GM18517 (cell line): ENCODE data around the gene AHNAK.

Experiments
- ATAC-seq: cut with Tn5 transposase; IDR thresholded peaks from one replicate; pipeline ENCODE4 v1.9.1; 2021; ENCODE audit warnings: mild to moderate bottlenecking, moderate library complexity; ENCODE audit not compliant: unreplicated experiment

Gene AHNAK

GRCh38 chr11:62538470-62539237 is 8.0 kb downstream of the AHNAK start:
- no peak for ATAC-seq

- no peak for ATAC-seq
Observed at GRCh38 chr11:62536301-62536957, 10.2 kb downstream of the AHNAK start.

- ATAC-seq, result no peak
Observed at GRCh38 chr11:62535802-62536201, 10.8 kb downstream of the AHNAK start.

DNA sequence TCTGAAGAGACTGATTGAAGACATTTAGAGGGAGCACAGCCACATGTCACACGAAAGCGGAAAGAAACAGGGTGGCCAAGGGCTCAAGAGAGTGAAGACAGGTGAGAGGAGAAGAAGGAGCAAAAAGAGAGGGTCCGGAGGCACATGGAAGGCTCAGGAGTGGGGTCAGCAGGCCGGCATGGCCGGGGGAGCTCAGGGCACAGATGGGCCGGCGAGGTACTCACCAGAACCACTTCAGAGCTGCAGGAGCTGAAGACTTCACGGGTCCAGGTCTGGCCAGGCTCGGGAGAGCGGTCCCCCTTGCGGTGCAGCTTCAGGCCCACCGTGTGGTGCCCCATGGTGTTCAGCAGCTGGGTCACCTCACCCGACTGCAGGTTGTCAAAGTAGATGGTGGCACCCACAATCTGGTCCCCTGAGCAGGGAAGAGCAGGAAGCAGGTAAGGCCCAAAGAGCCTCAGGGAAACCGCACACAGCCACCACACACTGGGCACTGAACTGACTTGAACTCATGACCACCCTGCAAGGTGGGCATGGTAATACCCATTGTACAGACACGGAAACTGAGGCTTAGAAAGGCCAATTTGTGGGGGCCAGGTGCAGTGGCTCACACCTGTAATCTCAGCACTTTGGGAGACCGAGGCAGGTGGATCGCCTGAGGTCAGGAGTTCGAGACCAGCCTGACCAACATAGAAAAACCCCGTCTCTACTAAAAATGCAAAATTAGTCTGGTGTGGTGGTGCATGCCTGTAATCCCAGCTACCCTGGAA is 11.6 kb downstream of the AHNAK start:
- ATAC-seq, result no peak

GRCh38 chr11:62532096-62532495 is 14.5 kb downstream of the AHNAK start:
- ATAC-seq, result no peak

GRCh38 chr11:62516736-62517371 is 29.8 kb downstream of the AHNAK start:
- ATAC-seq, result no peak

DNA sequence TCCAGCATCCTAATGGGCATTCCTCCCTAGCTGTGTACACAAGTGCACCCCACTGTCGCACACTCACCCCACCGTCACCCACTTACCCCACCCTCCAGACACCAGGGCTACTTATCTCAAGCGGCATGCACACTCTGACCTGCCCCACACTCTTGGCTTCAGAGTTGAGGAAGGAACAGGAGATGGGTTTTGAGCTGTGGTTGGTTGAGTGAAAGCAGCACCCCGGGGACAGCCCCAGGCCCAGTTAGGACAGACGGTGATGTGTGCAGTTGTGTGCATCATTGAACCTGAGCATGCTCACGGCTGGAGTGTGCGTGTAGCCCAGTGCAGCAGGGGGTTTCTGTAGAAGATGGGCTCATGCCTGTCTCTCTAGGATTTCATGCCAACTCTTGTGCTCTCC is 32.5 kb downstream of the AHNAK start:
- no peak for ATAC-seq

DNA sequence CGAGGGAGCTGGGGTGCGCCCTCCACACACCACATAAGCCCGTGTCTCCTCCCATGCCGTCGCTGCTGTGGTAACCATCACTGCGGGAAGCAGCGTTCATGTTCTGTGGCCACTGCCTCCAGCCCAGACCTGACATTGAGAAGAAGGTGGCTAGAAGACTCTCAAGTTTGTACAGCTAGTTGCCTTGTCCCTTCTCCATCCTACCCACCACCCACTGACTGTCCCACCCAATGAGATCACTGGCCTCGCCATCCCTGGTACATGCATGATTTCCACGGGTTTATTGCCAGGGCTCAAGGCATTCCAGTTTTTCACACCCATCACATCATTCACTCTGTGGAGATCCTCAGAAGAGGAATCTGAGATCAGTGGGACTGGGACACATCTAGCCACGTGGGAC is 33.0 kb downstream of the AHNAK start:
- no peak for ATAC-seq

DNA sequence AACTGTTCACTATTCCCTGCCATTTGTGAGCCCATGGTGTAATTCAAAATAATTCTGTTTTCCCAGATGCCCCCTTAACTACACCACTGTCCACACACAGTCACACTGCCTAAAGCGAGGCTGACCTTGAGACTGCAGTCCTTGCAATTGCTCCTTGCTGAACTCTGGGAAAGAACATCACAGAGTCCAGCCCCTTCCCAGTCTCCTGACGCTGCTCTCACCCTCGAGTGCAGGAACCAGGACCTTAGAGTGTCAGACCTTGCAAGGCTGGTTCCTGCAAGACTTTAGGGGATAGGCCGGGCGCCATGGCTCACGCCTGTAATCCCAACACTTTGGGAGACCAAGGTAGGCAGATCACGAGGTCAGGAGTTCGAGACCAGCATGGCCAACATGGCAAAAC is 33.6 kb downstream of the AHNAK start:
- ATAC-seq, result no peak

- no peak for ATAC-seq
Observed at GRCh38 chr11:62508336-62509058, 38.1 kb downstream of the AHNAK start.

DNA sequence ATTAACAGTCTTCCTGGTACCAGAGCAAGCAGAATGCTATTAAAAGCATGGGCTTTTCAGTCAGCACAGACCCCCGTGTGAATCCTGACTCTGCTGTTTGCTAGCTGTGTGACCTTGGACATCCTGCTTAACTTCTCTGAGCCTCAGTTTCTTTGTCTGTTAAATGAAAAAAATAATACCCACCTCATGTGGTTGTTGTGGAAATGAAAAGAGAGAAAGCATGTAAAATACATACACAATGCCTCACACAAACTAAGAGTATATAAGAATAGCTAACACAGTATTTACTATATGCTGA is 39.5 kb downstream of the AHNAK start:
- ATAC-seq, result no peak

DNA sequence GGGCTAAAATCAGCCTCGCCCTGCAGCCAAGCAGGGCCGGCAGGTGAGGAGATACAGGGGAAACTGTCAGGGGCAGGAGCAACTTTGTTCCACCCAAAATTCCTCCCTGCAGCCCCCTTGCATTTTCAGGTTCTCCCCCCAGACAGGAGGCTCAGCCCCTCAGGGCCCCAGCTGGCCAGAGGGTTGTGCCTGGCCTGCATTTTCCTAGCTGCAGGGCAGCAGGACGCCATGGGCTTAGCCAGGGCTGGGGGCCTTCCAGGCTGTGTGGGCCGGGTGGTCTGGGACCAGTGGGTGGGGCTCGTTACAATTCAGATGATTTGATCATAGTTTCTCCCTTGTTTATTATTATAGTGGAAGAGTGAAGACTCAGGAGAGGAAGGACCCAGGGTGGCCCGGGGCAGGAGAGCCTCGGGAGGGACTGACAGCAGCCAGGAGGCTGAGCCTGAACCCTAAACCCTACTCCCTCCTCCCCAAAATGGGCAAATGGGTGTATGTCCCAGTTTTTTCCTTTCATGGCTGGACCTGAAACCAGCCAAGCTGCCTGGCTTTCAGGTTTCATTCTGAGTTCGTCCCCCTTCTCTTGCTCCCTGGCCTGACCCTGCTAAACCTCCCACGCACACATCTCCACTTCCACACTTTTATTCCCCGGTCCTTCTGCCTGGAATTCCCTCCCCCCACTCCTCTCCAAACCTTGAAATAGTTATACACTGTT is 40.0 kb downstream of the AHNAK start:
- ATAC-seq, result no peak

- ATAC-seq, result no peak
Observed at GRCh38 chr11:62505440-62506091, 41.0 kb downstream of the AHNAK start.

GRCh38 chr11:62505059-62505439 is 41.6 kb downstream of the AHNAK start:
- no peak for ATAC-seq

DNA sequence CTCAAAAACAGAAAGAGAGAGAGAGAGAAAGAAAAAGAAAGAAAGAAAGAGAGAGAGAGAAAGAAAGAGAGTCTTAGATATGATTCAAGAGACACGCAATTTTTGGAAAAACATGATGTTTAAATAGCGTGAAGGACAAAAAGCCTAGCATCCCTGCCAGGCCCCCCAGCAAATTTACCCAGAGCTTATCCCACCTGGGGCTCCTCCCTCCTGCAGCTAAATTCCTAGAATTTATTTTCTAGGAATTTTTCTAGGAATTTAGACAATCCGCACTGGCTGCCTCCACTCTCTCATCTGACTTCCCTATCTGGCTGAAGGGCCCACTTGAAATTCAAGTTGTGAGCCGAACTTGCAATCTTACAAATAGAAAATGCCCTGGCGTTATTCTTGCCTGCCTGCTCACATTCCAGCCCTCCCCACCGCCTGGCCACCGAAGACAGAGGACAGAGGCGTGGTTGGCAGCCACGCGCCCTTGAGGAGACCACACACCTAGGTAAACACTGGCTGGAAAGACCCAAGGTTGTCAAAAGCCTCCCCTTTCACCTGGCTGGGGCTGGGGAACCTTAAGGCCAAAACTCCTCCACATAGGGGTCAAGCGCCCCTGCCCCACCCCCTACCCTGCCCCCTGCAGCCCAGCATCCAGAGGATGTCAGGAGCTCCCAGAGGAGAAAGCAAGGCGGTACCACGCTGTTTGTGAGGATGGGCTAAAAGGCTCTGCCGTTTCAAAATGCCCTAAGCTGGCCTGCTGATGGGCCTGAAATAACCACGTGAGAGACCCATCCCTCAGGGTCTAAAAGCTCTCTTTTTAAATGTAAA is 42.2 kb downstream of the AHNAK start:
- ATAC-seq, result no peak

GRCh38 chr11:62502030-62502730 is 44.4 kb downstream of the AHNAK start:
- ATAC-seq, result no peak

- ATAC-seq, result no peak
Observed at GRCh38 chr11:62501432-62501891, 45.1 kb downstream of the AHNAK start.

GRCh38 chr11:62500650-62501030 is 46.0 kb downstream of the AHNAK start:
- ATAC-seq, result no peak
